RCC 7860 (cell line): ENCODE data around the gene OR2B3.
"Not testable (repeated sequence)": the region's sequence is repeated elsewhere in the genome, so short reads cannot be mapped to it uniquely, and the experiment has no call there.

ENCODE experiments used
- DNase-seq: peaks from one replicate; pipeline ENCODE4 v3.0.0-alpha.2; 2015; ENCODE audit warnings: low spot score
- FAIRE-seq: peaks from 2 replicates; lab custom pipeline; 2012; peaks lifted over from hg19 to GRCh38; lab: Jason Lieb, UNC

The OR2B3 gene, protein sequence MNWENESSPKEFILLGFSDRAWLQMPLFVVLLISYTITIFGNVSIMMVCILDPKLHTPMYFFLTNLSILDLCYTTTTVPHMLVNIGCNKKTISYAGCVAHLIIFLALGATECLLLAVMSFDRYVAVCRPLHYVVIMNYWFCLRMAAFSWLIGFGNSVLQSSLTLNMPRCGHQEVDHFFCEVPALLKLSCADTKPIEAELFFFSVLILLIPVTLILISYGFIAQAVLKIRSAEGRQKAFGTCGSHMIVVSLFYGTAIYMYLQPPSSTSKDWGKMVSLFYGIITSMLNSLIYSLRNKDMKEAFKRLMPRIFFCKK

DNA sequence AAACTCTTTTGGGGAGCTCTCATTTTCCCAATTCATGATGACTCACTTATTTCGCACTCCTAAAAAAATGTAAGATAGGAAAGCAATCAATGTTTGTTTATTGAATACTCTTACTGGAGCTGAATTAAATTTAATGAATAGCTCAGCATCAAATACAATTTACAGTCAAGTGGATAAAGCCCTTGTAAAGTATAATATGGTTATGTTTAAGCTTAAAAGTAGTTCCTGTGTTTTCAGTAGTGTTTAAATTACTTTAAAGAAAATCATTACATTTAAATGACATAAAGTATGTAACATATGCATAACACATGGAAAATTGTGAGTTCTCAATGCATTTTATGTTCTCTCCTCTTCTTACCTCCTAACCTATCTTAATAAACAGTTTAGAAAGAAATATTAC is at the start of gene OR2B3:
OR2B3 (minus strand) TSS at position 101 of the 400 bp plus-strand sequence; CDS start at position 36, 65 bp downstream.
- FAIRE-seq (no peak), DNase-seq (no peak)

DNA sequence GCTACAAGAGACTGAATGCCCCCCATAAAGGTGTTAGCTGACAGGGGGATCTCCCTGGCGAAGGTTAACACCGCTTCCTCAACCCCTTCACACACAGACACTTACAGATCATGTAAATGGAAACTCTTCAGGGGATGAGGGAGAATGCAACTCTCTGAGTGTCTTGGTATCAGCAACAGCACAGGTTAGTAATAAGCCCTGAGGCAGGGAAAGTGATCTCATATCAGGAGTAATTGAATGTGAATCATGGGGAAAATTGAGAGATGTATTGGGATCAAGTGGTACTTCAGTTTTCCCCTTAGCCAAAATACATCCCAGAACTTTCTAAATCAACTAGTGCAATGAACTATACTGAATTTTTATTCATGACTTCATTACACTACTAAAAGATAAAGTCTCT is 44.6 kb upstream of the OR2B3 start:
- FAIRE-seq (no peak), DNase-seq (no peak)

DNA sequence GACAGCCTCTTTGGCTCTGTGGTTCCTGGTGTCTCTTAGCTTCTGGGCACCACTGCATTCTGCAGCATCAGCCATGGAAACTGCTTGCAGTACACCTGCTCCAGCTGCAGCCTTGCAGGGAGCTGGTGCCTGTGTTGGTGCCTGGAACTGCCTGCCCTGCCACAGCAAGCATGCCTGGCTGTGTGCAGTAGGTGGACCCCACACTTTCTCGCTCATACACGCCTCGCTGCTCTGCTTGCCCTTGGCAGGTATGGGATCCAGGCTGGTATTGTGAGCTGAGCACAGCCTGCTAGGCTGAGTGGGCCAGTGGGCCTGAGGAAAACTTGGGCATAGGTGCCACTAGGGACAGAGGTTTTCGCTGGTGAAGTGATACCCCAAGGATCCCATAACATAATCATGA is 43.5 kb upstream of the OR2B3 start:
- FAIRE-seq (no peak), DNase-seq (no peak)

DNA sequence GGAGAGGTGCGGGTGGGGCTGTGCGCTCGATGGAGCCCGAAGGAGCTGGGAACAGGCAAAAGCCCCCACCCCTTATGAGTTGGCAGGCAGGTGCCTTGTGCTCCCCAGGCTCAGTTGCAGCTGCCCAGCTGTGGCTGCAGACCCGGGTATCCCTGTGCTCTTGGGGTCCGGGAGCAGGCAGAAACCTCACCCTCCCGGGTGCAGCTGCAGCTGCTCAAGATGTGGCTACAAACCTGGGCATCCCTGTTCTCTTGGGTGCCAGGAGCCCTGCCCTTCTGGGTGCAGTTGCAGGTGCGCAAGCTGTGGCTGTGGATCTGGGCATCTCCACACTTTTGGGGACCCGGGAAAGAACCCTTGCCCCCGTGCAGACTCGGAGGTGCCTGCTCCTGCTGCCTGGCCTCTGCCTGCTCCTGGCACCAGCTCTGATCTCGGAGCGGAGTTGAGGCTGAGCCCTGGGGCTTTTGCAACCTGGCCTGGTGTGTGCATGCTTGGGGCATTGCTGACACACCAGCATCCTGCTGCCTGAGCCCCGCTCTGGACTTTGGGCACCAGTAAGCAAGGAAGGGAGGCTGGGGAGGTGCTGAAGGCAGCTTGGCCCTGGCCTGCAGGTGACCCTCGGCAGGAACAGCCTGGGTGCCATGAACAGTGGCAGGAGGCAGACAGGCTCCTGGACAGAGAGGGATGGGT is 42.4 kb upstream of the OR2B3 start:
- no peak for FAIRE-seq
- no peak for DNase-seq

DNA sequence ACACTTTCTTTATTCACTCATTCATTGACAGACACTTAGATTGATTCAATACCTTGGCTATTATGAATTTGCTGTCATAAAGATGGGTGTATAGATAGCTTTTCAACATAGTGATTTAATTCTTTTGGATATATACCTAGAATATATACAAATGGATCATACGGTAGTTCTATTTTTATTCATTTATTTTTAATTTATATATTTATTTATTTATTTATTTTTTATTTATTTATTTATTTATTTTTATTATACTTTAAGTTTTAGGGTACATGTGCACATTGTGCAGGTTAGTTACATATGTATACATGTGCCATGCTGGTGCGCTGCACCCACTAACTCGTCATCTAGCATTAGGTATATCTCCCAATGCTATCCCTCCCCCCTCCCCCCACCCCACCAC is 27.9 kb upstream of the OR2B3 start:
- FAIRE-seq, DNase-seq: not testable (repeated sequence)

DNA sequence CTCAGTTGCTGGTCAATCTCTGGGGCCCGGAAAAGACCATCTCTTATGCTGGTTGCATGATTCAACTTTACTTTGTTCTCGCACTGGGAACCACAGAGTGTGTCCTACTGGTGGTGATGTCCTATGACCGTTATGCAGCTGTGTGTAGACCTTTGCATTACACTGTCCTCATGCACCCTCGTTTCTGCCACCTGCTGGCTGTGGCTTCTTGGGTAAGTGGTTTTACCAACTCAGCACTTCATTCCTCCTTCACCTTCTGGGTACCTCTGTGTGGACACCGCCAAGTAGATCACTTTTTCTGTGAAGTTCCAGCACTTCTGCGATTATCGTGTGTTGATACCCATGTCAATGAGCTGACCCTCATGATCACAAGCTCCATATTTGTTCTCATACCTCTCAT is 25.0 kb upstream of the OR2B3 start:
- DNase-seq: no peak
- FAIRE-seq: no peak

DNA sequence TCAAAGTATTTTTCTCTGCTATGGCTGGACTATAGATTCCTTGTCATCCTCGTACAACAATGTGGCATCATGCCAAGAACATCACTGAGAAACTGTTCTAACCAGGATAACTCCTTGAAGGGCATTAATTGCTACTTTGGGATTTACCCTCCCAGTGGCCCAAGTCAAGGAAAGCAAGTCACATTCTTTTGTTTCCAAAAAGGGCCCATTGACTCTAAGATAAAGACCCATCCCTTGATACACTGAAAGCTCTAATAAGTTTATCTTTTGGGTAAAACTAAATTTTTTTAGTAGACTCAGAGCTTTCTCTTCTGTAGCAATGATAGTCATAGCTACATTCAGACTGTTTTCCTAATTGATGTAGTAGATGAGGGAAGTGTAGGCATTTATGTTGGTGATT is 20.6 kb upstream of the OR2B3 start, which contains the start of gene OR2J3:
OR2J3 (plus strand) TSS at position 301 of the 400 bp plus-strand sequence. CDS start 3,833 bp downstream, outside the sequence.
- DNase-seq (no peak), FAIRE-seq (no peak)

DNA sequence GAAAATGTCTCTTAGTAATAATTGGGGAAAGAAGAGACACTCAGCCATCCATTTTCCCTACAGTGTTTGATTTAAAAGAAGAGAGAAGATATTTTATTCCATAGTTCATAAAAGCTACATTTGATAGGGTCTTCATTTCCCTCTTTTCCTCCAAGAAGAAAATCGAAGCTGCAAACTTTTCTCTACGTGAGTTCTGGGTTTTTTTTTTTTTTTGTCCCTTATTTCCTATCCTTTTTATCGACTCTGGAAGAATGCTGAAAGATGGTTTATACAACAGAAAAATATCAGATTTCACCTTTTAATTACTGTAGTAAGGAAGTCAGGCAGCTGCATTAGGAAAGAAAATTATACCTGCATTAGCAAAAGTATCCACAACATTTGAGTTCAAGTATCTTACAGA is 12.1 kb upstream of the OR2B3 start, which contains the start of gene OR2J1:
OR2J1 (plus strand) TSS at position 301 of the 400 bp plus-strand sequence. CDS start 1,453 bp downstream, outside the sequence.
- FAIRE-seq: no peak
- DNase-seq: no peak

DNA sequence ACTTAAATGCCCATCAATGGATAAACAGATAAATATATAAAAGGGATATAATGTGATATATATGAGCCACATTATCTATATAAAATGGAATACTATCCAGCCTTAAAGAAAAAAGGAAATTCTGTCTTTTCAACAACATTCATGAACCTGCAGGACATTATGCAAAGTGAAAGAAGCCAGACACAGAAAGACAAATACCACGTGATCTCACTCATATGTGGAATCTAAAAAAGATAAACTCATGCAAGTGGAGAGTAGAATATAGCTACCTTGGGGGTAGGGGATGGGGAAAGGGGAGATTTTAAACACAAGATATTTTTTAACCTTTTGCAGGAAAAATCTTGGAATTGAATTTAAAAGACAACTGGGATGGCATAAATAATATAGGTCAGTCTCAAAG is 10.7 kb upstream of the OR2B3 start:
- no peak for DNase-seq
- no peak for FAIRE-seq

DNA sequence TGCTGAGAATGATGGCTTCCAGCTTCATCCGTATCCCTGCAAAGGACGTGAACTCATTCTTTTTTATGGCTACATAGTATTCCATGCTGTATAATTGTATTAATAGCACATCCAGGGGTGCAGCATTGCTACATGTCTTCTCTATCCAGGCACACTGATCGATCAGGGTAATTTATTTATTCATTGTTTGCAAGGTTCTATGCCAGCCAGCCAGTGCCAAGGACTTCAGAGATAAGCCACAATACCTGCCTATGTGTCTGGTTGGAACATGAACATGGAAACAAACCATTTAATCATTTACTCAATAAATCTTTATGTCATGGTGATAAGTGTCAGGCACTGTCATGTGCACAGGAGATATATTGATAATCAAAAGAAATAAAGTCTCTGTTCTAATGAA is 5.8 kb upstream of the OR2B3 start:
- FAIRE-seq (no peak), DNase-seq (no peak)

DNA sequence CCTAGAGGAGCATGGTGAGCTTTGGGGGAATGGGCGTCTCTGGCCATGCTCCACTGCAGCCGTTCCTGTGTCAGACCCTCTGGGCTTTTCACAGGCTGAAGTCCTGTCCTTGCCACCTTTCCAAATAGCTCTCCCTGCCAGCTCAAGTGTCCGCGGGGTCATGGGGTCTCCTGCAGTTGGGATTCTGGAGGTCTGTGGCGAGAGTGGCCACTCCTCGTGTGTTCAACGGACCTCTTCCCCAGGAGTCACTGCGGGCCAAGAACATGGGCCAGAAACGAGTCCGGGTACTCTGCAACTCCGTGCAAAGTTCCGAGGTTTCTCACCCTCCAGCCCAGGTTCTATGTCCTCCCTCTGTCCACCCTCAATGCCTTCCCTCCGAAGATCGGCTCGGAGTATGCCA is 4.7 kb downstream of the OR2B3 start:
- FAIRE-seq: no peak
- no peak for DNase-seq

DNA sequence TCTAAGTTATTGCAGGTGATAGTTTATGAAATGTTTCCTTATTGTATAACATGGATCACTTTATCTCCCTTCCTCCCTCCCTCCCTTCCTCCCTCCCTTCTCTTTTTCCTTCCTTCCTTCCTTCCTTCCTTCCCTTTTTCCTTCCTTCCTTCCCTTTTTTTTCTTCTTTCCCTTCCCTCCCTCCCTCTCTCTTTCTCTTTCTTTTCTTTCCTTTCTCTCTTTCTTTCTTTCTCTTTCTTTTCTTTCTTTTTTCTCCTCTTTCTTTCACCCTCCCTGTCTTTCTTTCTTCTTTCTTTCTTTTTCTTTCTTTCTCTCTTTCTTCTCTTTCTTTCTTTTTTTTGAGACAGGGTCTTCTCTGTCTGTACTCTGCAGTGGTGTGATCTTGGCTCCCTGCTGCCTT is 5.8 kb downstream of the OR2B3 start:
- FAIRE-seq (no peak), DNase-seq (no peak)

DNA sequence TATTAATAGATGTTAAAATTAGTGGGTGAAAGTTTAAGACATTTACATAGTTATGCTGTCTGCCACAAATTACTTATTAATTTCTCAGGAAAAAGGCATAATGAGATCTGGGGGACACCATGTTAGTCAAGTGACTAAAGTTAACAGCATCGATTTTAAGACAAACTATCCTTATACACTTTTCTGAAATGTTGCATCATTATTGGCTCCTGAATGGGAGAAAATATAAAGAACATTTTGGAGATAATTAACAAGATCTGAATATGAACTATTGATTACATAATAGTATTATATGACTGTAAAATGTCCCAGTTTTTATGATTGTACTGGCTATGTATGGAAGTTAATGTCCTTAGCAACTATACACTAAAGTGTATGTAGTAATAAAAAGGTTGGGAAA is 7.9 kb downstream of the OR2B3 start:
- DNase-seq (no peak), FAIRE-seq (no peak)

DNA sequence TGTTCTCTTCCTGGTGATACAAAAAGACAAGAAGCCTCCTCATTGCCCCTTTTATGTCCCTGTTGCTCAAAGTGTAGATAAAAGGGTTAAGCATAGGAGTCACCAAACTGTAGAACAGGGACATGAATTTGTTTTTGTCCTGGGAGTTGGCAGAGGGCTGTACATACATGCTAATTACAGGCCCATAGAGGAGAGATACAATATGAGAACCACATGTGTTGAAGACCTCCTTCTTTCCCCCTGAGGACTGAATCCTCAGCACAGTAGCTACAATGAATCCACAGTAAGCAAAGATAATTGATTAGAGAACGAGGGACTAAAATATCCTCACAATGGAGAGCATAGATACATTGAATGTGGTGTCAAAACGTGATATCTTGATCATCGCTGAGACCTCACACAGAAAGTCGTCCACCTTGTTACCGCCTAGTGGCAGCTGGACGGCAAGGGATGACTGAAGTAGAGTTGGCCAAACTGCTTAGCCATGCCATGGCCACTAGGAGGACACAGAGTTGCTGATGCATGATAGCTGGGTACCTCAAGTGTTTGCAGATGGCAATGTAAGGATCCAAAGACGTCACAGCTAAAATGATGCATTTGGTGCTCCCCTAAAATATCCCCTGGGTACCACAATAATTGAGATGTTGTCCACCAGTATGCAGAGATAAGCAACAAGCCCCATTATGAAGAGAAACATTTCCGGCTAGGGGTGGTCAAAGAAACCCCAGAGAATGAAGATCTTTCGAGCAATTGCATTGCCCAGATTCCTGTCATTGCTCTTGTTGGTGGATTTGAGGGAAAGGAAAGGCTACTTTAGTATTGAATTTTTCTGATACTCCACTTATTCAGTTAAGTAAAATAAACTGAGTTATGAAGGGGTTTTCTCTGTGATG is 15.0 kb downstream of the OR2B3 start:
- DNase-seq (no peak), FAIRE-seq (no peak)

DNA sequence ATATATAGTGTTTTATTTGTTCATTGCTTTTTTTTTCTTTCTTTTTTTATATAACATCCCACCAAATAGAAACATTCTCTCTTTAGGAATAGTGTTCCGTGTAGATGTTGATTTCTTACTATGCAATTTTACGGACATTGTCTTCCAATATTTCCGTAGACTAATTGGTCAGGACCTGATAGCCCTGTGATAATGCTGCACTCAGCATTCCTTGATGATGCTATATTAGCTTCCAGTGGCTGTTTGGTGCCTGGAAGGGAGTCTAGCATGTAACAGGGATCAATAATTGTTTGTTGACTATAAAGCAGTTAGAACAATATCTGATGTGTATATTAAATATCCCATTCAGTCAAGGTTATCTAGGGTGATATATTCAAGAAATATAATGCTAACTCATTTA is 35.4 kb downstream of the OR2B3 start:
- DNase-seq (no peak), FAIRE-seq (no peak)

DNA sequence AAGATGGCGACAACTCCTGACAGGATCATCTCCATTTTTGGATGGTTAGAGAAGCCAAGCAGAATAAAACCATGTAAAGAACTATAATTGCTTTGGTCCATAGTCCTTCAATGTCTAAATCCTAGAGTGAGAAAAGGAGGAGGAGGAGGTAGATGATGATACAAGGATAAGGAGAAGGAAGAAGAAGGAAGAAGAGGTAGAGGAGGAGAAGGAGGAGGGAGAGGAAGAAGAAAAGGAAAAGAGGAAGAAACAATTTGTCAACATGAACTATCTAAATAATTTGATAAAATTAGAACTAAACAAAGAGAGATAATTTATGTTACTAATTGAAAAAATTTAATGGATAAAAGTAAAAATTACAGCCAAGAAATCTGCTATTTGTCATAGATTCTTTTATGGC is 42.0 kb downstream of the OR2B3 start, which contains the start of gene OR2W1:
OR2W1 (minus strand) TSS at position 101 of the 400 bp plus-strand sequence; CDS start at position 101, 0 bp downstream.
- no peak for FAIRE-seq
- no peak for DNase-seq
